ENCODE results near the gene SMAD3.

The SMAD3 gene

DNA sequence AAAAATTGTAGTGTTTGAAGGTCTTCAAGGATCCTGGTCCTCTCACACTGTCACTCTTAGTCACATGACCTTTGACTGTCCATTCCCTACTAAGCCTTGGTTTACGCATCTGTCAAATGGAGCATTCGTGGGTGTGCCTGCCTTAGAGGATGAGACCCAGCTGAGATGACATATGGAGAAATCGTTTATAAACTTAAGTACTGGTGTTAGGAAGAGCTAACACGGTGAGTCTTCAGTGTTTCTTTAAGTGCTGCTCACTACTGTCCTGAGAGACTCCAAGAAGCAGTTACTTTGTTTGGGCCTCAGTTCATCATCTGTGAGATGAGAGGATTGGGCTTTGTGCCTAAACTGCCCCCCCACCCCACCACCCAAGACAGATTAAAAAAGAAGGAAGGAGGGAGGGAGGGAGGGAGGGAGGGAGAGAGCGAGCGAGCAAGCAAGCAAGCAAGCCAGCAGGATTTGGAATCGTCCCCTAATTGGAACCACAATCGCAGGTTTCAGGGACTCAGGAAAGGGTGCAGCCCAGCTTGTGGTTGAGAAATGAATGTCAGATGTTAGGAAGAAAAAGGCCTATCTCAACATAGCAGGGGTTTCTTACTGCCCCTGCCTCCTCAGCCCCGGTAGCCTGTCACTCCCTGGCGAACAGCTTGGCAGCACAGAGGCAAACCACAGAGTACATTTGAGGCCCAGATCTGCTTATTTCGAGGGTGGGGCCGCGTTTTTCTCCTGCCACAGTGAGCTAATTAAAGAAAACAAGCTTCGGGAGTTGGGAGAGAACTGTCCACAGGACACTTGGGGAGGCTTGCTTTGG lies 32.7 kb downstream of the SMAD3 start:
- no peak for DNase-seq (ENCODE audit: low read depth)

DNA sequence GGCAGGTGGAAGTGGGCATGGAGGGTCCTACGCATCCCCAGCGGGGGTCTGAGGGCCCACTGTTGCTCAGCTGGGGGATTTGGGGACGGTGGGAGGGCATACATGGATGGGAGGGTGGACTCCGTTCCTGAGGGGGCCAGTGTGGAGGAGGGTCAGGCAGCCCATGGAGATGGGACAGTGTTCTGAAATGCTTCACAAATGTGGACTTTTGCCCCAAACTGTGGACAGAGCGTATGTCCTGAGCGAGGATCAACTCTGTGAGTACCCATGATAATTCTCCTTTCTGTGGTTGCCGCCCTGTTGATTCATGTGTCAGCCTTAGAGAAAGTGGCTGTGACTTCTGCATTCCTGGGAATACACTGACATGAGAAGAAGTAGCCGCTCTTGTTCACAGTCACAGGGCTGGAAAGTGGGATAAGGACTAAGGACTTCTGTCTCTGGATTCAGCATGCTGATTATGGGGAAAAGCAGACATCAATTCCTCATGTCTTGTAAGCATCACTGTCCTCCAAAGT lies 33.4 kb downstream of the SMAD3 start:
- DNase-seq (ENCODE audit: low read depth): no peak

DNA sequence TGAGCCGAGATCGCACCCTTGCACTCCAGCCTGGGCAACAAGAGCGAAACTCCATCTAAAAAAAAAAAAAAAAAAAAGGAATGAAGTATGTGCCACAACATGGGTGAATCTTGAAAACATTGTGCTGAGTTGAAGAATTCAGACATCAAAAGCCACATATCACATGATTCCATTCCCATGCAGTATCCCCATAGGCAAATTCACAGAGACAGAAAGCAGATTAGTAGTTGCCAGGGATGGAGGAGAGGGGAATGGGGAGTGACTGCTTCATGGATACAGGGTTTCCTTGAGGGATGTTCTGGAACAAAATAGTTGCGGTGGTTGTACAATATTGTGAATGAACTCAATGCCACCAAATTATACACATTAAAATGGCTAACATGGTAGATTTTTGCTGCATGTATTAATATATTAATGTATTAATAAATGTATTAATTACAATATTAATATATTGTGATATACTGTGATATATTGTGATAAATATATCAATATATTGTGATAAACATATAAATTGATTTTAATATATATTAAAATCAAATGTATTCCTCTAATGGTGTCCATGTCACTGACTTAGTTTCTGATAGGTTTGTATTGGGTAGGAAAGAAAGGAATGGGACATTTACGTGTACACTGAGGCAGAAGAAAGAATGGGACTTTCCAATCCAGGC lies 34.9 kb downstream of the SMAD3 start:
- no peak for DNase-seq (ENCODE audit: low read depth)

DNA sequence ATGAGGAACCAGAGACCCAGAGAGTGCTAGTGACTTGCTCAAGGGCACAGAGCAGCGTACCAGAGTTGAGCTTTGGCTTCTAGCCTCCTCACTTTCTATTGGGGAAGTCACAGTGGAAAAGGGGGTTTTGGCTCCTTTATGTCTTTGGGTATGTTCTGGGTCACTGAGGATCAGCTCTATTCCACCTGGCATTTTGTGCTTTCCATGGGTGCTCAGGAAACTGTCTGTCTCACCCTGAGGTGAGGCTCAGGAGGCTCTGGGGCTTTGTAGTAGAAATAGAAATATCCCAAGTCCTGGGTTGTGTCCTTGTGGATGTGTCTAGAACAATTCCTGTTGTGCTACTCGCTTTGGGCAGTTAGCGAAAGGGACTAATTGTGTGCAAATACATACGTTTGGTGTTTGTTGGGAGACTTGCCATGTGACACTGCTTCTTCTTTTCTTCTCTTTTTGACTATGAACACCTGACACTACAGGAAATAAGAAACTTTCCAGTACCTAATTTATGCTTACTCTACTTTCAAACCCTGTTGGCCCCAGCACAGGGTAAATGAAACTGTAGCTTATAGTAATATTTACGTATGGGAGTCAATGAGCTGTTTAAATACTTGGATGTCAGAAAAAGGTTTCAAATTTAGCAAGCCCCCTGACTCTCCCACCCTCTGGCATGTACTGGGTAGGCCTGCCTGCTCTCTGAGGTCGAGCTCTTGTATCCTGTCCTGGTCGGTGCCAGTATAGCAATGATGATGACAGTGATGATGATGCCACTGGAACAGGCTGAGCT lies 35.6 kb downstream of the SMAD3 start:
- peak; percentile 64 for DNase-seq (ENCODE audit: low read depth)

DNA sequence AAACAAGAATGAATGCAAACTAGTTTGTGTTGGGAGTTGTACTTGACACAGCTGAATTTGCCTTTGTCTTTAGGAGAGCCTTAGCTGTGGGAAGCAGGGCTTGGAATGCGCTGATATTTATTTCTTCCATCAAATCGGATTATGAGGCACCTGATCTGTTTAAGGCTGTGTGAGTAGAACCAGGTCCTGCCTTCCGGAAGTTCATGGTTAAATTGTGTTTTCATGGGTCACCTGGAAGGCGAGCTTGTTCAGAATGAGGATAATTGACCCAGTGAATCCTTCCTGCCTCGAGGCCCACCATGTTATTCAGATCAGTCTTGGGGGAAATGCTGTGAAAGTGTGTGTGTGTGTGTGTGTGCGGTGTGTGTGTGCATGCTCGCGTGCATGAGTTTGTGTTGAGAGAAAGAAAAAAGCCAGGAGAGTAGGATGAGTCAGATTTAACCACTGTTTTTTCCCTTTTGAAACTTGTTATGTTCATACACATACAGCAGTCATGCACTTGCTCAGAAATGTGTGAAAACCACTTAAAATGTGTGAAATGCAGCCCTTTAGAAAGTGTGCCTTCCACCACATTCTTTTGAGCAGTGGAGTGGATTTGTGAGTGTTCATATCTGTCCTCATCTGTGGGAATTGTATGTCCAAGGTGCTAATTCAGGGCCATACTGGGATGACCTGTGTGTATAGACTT lies 36.7 kb downstream of the SMAD3 start:
- peak; percentile 48 for DNase-seq (ENCODE audit: low read depth)

DNA sequence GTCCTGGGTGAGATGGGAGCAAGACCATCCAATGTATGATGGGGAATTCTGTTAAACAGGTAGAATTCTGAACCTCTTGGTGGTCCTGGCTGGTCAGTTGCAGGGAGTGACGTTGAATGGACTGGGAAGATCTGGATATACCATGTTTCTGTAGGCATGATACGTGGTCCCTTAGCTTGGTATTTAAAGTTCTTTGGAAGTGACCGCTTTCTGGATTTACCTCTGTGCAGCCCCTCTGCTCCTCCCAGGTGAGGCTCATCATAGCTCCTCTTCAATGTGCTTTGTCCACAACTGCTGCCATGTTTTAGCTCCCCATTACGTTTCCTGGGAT lies 37.2 kb downstream of the SMAD3 start:
- DNase-seq (ENCODE audit: low read depth): no peak

DNA sequence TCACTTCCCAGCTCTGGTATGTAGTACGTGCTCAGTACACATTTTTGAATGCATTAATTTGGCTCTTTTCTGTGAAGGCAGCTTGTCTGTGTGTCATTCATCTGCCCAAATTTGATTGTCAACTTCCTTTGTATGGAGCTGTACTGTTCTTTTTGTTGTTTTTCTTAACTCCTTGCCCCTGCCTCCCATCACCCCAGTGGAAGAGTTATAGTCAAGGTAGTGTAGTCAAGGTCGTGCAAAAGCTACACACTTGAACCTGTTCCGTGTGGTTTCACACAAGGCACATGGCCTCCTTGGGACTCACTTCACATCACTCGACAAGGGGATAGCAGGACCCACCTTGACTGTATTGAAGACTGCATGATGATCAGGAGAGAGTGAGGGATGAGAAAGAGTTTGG lies 37.6 kb downstream of the SMAD3 start:
- DNase-seq (ENCODE audit: low read depth): no peak

DNA sequence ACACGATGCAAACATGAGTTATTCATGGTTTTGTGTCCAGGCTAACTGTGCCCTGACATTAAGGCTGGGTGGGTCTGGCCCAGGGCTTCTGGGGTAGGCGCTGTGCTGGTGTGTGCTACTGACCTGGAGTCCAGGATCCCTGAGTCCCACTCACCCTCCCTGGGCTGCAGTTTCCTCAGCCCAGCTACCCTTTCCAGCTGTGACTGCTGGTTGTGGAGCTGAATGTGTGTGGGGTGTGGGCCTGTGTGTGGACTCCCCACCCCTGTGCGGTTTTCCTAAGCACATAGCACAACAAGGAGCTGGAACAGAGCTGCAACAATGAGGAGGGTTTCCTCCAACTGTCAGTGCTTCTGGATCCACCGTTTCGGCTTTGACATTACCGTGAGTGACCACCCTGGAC lies 38.0 kb downstream of the SMAD3 start:
- DNase-seq (ENCODE audit: low read depth): no peak

DNA sequence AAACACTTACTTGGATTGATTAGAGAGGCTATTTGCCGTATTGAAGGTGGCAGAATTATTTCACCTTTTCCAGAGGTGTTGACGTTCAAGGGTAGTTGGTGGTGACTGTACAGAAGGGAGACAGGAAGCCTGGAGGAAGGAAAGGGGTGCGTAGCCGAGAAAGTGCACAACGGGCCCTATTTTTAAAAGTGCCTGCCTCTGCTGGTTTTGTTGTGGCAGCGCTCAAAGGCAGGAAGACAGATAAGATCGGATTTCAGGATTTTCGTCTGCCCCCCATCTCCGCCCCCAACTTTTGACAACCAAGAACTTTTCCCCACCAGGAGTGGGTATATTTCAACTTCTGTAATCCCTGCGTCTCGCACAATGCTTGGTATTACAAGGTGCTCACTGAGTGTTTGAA lies 38.5 kb downstream of the SMAD3 start:
- DNase-seq (ENCODE audit: low read depth): no peak

DNA sequence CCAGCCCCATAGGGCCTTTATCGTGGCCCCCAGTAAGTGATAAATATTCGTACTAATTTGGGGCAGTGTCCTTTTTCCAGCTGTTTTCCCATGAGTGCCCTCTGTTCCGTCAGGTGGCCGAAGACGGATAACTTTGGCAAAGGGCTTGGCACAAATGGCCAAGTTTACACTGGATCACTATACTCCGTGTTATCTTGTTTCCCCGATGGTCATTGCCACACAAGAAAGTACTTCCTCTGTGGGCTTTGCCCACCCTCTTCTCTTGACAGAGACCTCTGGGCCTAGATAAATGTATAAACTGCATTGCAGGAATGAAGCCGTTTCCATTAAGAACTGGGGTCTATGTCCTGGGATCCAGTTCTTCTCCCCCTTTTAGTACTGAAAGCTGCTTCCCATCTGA lies 39.1 kb downstream of the SMAD3 start:
- no peak for DNase-seq (ENCODE audit: low read depth)

DNA sequence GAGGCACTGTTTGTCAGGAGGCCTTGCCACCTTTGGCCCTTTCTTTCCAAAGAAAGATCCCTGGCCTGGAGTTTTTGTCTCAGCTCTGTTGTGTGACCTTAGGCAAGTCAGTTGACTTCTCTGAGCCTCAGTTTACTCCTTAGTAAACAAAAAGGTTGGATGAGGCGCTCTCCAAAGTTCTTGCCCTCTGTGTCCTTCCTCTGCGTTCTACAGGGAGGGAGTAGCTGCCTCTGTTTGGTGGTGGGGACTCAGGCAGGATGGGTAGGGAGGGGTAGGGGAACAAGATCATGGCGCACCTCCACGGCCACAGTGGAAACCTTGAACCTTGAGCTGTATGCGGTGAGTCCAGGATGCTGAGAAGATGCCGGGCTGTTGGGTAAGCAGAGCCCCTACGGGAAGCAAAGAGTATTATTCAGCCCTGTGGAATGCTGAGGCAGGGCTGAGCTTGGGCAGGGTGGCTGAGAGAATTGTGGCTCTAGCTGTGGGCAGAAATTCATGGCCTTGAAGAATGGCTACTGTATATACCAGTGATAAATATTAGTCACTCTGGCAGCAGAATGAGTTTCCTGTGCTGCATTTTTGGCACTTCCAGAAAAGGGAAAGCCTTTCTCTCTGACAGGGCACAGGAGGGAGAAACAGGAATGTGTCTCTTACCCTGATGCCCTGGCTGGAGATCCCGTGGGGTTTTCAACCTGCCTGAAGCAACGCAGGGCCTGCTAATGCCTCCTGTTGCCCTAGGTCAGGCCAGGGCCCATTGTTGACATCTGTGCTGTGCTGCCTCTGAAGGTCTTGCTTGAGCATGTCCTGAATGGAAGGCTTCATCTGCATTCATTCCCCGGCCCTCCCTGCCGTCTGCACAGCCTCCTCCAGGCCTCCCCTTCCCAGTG lies 39.9 kb downstream of the SMAD3 start:
- no peak for DNase-seq (ENCODE audit: low read depth)

DNA sequence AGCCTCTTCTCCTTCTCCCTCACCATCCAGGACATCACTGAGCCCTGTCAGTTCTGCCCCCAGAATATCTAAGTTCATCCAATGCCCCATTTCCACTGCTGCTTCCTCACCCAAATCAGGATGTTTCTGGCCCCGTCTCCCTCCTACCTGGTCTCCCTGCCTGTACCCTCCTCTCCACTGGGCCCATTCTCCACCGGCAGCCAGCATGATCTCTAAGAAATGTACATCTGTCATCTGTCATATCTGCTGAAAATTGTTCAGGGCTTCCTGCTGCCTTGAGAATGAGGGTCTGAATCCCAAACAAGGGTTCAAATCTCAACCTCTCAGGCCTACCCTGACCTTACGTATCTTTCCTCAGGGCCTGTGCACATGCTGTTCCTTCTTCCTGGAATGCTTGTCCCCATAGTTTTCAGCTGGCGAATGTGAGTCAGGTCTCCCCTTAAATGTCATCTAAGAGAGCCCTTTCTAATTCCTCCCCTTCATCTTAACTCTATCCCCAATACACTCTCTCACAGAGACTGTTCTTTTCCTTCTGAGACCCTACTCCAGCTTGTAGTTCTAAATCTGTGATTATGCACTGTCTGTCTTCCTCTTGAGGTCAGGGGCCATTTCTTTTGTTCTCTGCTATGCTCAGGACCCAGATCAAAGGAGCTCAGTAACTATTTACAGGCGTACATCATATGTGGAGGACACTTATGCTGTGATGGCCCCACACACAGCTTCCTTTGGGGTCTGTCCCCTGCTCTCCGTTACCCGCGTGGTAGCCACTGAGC lies 40.8 kb downstream of the SMAD3 start:
- DNase-seq (ENCODE audit: low read depth): no peak

DNA sequence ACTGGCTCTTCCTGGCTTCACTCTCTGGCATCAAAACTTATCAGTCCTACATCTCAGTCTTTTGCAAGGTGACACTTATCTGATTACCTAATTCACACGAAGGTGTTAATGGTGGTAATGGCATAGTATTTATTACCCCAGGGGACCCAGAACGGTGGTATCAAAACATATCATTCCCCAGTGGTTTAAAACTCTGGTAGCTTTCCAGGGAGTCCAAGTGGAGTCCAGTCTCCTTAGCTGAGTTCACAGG lies 41.3 kb downstream of the SMAD3 start:
- no peak for DNase-seq (ENCODE audit: low read depth)

DNA sequence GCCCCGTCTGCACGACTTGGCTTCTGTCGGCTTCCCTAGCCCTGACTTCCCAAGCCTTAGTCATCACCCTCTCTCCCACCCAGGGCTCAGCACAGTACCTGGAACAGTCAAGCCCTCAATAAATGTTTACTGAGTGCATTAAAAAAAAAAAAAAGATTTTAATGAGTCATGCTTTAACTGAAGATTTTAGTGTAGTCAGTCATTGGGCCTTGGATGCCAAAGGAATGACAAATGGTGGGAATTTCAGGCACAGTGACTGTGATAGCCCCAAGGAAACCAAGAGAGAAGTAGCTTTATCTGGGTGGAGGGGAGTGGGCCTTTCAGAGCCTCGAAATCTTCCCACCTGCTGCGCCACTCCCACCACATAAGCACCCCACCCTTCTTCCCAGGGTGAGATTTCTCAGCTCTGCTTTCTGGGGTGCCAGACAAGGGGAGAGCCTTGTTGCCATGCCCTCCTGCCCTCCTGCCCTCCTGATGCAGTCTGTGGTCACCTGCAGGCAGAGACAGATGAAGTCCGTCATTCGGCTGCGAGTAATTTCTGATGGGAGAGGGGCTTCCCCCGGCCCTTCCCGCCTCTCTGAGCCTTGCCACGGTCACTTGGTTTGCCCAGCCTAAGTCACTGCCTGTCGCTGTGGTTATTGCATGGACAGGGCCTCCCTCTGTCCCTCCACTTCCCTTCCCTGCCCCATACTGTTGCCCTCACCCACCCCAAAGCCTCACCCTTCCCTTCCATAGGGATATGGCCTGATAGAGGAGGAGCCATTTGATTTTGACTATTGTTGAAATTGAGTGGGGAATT lies 41.8 kb downstream of the SMAD3 start:
- DNase-seq (ENCODE audit: low read depth): no peak

DNA sequence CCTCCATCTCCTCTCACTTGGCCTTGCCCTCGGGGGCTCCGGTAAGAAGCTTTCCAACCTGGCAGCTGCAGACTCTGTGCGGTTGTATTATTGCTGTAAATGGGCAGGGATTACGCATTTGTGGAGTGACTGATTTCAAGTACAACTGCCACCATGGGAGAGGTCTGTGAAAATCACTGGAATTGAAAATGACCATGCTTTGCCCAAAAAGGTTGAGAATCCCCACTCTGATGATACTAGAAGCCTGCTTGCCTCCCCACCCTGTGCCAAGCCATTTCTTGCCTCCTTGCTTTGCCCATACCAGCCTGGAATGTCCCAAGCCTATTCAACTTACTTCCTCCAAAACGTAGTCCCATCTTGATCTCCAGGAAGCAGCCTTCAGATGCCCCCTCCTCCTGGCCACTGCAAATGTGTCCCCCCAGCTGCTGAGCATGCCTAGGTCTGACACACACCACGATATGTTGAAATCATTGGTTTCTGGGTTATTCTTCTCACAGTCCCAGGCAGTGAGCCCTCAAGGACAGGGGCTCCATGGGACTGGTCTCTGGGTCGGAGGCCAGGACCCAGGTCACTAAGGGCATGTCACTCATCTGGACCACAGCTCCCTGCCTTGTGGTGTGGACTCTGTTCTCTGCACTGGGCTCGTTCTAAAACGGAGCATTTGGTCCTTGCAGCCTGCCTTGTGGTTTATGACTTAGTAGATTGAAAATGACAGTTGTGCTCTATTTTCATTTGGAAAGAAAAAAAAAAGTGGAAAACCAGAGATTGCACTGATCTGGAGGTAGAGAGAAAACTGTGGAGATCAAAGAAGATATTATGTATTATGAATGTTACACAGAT lies 42.9 kb downstream of the SMAD3 start:
- DNase-seq (ENCODE audit: low read depth): no peak

DNA sequence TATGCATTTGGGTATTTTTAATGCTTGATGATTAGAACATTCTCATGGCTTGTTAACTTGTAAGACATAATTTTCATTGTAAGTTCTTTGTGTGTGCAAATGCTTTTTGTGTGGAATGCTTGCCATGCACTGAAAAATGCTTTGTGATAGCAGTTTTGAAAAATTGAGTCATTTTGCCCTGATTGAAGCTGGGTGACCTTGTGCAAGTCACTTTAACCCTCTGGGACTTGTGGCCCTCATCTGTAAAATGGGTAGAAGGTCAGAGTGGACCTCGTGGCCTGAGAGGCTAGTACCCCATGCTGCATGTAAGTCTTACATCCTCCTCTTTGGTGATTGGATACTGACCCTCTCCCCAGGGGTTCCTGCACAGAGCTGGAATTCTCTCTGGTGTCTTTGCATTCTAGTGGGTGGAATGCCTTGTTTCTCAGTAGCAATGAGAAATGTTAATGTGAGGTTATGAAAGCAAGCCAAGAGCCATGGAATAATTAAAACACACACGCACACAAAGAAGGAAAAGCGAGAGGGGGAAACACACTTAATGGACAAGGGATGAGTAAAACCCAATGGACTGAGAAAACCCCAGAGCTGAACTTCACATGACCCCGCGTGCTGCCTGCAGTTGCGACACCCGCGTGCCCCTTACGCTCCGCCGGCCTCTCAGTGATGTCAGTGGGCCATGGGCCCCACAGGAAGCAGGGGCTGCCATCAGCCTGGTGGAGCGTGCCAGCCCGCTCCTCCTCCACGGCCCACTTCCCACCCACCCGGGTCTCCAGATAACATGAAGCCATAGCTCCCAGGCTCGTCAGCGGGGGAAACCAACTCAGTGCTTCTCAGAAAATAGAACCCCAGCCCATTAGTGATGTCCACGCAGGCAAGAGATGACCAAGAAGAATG lies 44.0 kb downstream of the SMAD3 start:
- DNase-seq (ENCODE audit: low read depth): no peak

DNA sequence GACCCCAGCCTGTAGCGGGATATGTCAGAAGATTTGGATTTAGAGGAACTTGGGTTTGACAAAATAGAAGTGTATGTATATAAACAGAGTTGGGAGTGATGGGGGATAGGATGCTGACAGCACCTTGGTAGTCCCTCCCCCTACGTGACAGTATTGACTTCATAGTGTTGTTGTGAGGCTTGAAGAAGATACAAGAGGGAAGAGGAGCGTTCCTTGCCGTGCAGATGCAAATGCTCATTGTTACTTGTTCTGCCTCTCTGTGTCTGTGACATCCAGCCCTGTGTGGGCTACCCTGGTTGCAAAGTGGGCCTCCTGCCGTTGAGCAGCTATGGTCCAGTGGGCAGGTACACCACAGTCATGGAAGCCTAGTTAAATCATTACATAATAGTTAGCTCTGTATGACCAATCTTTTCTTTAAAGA lies 45.0 kb downstream of the SMAD3 start:
- DNase-seq (ENCODE audit: low read depth): no peak

Measured in activated T-cell treated with anti-CD3 and anti-CD28 coated beads for 48 hours (primary cell).